GM19452 (cell line): ENCODE results near the gene KIAA1614.

Source experiments
- ATAC-seq: cut with Tn5 transposase; IDR thresholded peaks from one replicate; pipeline ENCODE4 v1.9.1; 2021; ENCODE audit not compliant: unreplicated experiment

The KIAA1614 gene, protein sequence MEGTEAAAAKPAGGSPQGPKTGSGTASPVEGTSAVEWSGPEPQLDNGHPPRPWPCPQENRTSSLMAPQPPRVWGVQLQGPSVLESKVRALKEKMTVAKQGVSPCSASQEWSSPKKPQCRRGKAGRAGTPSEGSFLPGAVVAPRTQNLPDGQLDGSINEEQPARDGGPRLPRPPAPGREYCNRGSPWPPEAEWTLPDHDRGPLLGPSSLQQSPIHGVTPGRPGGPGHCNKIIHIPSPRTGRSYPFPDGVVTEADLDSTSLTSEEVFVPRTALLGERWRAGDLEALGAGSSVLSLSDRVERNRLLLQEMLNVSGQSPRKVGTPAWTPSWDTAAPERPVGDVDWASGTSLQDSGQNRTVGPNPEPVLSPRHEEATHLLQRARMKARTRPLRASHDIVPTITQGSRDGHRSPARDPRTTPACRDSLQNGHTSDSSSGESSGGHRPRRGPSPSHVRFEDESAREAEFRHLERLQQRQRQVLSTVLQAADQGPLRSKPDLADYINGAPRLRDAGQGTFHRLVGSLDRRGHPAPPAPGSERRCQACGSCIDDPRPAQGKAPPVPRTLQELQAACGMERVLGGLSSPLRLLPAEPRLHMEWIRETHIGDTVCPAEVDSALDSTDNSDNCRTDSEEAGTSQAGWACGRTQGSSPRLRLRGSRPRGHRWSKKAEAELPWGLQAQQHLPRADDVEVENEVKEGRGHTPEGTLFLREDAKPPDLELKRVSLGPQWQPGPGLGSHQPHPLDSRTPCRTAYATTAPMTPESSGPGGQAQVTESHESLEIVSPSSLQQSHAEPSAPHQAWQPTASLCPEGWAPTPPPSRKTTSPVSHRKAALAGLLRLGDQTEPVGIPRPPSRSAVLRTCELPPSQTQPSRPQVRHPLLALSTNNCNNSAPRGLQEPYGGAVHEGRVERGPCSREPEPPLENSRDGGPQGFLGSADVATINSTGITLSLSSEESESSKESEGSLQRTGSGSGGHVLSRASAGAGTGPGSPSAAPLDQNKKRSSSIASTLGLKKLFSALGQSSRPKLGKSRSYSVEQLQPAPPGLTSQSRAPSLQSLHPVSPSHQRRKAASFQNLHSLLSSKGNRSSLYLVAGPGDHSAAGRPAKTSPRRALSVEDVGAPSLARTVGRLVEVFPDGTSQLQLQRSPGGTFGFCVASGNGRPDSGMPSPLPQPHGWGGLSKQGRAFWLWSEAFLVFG

GRCh38 chr1:180912801-180913565 is at the start of gene KIAA1614:
TSS of gene KIAA1614 (plus strand) at chr1:180912897. CDS start at chr1:180913244, 347 bp downstream.
- no peak for ATAC-seq

DNA sequence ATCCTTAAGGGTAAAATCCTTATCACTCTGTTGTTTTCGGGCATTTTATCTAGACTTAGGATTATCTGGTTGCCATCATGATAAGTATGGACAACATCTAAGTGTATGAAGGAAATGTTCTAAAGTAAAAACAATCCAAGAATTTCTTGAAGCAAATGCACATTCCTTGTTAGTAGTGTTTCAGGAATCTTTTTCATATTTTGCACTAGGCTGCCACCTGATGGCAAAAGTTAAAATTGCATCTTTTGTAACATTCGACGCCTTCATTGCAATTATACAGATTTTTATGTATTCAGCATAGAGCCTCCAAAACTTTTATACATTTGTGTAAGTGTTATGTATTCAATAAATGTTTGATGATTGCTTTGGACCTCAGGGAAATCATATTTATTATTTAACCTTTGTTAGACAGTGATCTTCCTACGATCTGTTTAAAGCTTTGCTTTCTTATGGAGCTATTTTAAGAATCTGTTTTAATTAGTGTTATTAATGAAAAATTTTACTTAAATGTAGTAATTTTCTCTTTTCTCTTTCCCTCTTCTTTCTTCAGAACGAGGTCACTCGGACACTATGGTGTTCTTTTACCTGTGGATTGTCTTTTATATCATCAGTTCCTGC is 49.4 kb upstream of the KIAA1614 start:
- no peak for ATAC-seq

DNA sequence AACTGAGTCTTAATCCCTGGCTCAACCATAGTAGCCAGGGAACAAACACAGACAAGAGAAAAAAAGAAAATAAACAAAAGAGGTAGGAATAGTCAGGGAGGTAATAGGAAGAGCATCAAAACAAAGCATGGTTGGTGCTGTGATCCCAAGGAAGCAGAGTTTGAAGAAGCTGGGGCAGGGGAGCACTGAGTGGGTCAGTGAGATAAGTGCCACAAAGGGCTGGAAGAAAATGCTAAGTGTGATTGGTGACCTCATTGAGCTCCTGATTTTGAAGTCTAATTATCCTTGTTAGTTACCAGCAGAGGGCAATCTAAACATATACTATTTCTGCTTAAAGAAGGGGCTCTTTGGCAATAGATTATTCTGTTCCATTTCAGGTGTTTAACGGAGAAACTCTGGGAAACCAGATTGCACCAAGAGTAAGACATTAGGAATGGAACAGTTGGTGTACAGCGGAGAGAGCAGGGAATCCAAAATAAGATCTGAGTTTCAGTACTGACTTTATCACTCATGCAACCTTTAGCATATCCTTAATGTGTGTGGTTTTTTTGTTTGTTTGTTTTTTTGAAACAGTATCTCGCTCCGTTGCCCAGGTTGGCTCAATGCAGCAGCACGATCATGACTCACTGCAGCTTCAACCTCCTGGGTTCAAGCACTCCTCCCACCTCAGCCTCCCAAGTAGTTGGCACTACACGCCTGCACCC is 30.7 kb upstream of the KIAA1614 start:
- no peak for ATAC-seq

GRCh38 chr1:180884588-180885300 is 28.0 kb upstream of the KIAA1614 start:
- ATAC-seq = no peak

DNA sequence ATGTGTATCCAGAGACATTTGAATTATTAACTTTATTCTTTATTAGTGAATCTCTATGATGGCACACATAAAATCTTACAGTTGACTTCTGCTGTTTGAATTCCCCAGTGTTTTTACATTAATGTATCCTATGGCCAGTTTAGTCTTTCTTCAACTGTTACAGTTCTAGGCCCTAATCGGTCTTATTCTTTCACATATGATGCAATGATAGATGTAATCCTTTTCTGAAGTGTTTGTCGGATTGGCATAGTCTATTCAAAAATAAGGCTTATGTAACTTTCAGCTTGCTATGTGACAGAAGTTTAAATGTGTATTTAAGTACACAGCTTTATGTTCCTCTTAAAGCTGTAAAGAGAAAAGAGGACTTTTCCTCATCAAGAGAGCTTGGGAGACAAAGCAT is 26.4 kb upstream of the KIAA1614 start:
- no peak for ATAC-seq

- ATAC-seq = no peak
These were observed 24.9 kb upstream of the KIAA1614 start for GRCh38 chr1:180887841-180888240.

- ATAC-seq = peak; percentile 86
These were observed 23.8 kb upstream of the KIAA1614 start for GRCh38 chr1:180888870-180889269.

DNA sequence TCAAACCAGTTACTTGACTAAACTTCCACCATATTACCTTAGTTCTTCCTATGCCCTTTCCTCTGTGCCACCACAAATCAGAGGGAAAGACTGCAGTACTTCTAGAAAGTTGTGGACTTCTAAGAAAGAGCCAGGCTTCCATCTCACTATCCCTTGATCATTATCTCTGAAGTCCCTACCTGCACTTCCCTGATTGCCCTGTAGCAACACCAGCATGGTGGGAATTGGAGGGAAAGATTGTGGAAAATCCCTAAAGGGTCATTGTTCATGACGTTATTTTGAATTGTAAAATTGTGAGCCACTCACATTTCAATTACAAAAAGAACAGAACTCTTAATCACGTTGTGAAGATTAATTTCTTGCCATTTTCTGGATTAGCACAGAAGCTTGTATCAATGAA is 23.4 kb upstream of the KIAA1614 start:
- ATAC-seq = no peak

GRCh38 chr1:180892272-180892671 is 20.4 kb upstream of the KIAA1614 start:
- no peak for ATAC-seq

DNA sequence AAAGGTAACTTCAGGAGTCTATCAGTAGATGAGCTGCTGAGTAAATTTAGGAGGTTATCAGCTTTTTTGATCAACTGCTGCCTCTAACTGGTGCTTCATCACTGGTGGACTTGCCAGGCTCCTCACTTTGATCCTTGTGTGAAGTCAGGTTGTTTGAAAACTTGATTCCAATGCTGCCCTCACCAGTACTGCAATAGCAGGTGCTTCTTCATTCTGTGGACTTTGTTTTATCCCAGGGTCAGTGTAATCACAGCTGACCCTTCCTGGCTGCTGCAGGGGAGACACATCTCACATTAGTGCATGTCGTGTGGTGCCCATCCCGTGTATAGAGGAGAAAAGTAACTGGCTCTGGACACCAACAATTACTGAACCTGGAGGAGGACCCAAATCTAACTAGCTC is 20.0 kb upstream of the KIAA1614 start:
- ATAC-seq = no peak

DNA sequence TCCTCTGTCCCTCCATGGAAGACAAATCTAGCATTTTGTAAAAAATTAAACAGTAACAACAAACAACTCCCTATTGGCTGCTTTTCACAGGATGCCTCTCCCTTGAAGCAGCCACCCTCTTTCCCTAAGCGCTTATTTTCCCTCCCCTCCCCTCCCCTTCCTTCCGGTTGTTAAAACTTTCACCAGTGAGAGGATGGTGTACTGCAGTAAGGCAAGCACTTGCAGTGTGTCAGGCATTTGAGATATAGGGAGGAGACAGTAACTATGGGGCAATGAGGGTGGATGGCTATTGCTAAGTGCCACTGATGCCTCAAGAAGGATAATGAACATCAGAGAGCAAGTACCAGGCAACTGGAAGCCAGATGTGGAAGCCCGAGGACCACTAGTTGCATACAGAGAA is 19.1 kb upstream of the KIAA1614 start:
- no peak for ATAC-seq

DNA sequence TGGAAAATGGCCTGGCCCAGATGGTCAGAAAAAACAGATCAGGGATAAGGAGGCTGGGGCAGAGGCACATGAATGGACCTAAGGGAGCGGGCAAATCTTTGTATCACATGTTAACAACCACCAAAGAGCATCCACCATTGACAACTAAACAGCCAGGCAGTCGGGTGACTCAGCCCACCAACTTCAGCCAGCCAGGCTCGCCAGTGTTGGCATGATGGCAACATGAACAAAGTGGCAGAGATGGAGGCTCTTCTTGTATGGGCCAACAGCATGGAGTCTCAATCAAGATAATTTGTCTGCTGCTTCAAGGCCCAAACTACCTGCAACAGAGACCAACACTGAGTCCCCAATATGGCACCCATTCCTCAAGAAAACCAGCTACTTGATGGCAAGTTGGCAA is 16.5 kb upstream of the KIAA1614 start:
- ATAC-seq = no peak

DNA sequence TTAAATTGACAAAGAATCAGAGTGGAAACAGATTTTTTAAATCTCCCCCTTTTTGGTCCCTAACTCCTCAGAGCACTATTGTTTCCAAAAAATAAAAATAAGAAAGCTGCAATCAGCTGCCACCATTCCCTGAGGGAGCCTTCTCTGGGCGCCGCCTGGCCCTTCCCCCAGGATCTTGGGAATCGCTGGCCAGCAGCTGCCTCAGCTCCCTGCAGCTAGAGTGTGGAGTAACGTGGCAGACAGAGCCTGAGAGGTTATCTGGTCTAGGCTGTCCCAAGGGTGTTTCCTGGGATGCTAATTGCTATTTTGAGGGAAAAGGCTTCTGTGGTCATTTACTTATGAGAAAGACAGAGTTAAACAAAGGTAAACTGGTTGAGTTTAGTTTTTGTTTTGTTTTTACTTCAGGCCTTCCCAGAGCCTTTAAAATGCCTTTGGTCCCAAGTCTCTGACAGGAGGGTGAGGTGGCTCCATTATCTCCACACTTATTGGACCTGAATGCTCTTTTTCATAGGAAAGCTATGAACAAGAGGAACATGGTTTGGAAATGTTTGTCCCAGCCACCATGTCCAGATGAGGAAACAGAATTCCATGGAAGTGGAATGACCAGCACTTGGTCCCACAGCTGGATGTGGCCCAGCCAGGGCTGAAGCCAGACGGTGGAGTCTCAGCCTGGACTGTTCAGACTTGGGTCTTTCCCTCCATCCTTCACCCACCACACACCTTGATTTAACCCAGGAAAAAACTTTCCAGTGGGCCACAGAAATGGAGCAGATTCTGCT is 14.1 kb upstream of the KIAA1614 start:
- ATAC-seq = no peak

DNA sequence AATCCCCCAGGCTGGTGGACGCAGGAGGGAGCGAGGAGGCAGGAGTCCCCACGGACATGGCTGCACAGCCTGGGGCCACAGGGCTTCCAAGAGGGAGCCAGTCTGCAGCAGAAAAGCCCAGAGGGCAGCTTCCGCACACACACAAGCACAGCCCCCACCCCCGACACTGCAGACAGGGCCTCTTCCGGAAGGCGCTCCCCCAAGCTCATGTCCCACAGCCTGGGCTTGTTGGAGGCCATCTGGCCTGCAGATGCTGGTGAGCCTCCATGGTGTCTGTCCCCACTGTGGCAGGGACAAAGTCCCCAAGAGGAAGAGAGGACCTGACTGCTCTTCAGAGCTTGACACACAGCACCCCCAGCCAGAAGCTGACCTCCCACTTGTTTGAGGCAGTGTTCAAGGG is 13.4 kb upstream of the KIAA1614 start:
- ATAC-seq = no peak

- ATAC-seq = no peak
These were observed 11.4 kb upstream of the KIAA1614 start for GRCh38 chr1:180901076-180901990.

DNA sequence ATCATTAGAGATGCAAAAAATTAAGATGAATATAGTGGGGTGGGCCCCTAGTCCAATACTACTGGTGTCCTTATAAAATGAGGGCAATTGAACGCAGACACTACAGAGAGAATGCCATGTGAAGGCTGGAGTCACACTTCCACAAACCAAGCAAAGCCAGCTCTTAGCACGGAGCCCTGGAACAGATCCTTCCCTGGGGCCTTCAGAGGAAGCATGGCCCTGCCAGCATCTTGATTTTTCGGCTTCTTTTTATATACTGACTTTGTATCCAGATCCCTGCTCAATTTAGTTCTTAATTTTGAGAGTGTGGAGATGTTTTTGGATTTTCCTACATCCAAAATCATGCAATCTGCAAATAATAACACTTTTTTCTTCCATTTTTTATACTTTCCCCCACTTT is 10.2 kb upstream of the KIAA1614 start:
- ATAC-seq = no peak

- ATAC-seq = no peak
These were observed 6.8 kb upstream of the KIAA1614 start for GRCh38 chr1:180905927-180906326.
